GM12873 (cell line): ENCODE data around the gene HOGA1.

Source experiments
- CTCF ChIP-seq: IDR thresholded peaks from 2 replicates; pipeline ENCODE4 v1.5.1; 2012; ENCODE audit warnings: low read depth, mild to moderate bottlenecking, moderate library complexity, low read length, control low read depth; ENCODE audit not compliant: insufficient read depth; ENCODE audit errors: missing control alignments

Gene HOGA1

DNA sequence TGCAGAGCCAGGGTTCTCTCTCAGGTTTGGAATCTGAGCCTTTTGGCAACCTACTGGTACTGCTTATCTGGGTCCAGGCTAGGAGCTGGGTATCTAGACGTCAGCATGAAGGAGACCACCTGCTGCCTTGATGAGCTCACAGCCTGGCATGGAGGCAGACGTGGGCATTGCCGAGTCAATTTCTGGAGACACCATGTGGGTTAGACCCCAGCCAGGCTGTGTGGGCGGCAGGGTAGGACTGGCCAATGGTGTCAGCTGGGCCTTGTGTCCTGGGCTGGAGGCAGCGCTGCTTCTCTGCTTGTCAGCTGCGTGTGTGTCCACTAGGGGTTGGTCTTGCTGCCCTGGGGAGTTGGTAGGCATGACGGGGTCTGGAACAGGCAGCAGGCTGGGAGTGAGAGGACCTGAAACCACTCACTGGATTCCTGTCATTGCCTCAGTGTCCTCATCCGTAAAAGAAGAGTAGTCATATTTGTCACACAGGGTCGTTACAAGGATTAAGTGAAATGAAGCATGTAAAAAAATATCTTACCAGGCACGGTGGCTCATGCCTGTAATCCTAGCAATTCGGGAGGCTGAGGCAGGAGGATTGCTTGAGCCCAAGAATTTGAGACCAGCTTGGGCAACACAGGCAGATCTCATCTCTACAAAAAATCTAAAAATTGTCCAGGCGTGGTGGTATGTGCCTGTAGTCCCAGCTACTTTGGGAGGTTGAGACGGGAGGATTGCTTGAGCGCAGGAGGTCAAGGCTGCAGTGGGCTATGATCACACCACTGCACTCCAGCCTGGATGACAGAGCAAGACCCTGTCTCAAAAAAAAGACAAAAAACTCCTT, 43.3 kb upstream of the HOGA1 start:
- TF ChIP-seq CTCF, result peak; percentile 8

DNA sequence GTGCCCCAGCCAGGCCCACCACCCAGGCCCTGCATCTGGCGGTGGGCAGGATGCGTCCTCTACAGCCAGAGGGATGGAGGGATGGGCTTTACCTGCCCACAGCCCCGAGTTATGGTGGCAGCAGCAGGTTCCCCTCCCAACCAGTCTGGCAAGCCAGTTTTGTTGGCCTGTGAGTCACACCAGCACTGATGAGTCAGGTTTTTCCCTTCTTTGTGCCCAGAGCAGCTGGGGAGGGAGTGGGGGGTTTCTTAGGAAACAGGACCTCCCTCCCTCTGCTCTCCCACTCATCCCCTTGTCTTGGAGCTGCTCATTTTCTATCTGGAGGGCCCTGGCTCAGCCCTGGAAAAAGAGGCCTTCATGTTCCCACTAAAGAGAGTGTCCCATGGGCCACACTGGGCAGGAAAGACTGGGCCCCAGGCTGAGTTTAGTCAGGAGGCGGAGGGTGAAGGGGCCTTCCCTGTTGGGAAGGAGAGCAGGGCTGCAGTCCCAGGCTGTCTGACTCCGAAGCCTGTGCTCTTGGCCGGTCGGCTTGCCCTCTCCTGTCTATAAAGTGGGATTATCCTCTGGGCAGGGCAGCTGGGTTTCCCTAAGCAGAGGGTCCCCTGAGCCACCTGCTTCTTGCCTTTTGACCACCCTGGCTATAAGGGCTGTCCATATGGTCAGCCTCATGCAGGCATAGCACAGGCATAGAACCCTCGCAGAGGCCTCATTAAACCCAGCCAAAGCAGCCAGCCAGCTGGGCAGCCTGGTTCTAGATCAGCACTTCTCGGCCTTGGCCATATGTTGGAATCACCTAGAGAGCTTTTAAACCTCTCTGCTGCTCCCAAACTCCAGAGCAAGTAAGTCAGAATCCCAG, 41.8 kb upstream of the HOGA1 start:
- no peak for TF ChIP-seq CTCF

GRCh38 chr10:97543025-97543546, 41.1 kb upstream of the HOGA1 start:
- TF ChIP-seq CTCF, result no peak

DNA sequence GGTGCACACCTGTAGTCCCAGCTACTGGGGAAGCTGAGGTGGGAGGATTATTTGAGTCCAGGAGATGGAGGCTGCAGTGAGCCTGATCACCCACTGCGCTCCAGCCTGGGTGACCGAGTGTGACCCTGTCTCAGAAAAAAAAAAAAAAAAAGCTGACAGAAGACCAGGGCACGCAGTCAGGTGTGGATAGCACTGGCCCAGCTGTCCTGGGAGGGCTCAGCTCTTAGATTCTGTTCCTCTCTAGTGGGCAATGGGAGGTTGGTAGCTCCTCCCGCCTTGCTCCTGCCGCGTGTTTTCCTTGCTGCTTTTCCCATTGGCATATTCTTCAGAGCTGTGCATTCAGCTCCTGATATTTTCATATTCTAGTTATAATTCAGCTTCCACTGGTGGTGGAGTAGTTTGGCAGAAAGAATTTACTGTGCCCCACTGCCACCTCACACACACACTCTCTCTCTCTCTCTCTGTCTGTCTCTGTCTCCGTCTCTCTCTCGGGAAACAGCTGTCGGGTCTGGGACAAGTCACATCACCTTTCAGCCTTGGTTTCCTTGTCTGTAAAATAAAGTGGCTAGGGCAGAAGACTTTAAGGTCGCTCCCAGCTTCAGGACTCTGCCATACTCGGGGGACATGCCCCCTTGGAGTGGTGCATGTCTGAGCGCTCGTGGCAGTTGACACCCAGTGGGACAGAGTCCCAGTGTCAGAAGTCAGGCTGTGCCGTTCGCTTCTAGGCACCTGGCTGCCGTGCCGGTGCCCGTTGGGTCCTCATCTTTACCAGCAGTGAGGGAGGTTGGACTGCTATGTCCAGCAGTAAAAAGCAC, 37.5 kb upstream of the HOGA1 start:
- TF ChIP-seq CTCF, result no peak

GRCh38 chr10:97547271-97547600, 37.0 kb upstream of the HOGA1 start:
- no peak for TF ChIP-seq CTCF

GRCh38 chr10:97547962-97548361, 36.2 kb upstream of the HOGA1 start:
- TF ChIP-seq CTCF, result no peak
